Stimulated activated CD4-positive, alpha-beta T cell treated with anti-CD3 and anti-CD28 coated beads, Interleukin-12 subunit alpha, Interleukin-12 subunit beta, amount 100 ng/mL, for 48 hours (primary cell): Measurements from ENCODE around the gene BPGM.
"Not testable (repeated sequence)": the region's sequence is repeated elsewhere in the genome, so short reads cannot be mapped to it uniquely, and the experiment has no call there.

Experiments
- DNase-seq, 3 donors: peaks; one replicate each; pipeline ENCODE4 v3.0.0-alpha.2; 2020; ENCODE audit warnings: low read depth in 2 of 3, low spot score in 1 of 3

The BPGM gene

DNA sequence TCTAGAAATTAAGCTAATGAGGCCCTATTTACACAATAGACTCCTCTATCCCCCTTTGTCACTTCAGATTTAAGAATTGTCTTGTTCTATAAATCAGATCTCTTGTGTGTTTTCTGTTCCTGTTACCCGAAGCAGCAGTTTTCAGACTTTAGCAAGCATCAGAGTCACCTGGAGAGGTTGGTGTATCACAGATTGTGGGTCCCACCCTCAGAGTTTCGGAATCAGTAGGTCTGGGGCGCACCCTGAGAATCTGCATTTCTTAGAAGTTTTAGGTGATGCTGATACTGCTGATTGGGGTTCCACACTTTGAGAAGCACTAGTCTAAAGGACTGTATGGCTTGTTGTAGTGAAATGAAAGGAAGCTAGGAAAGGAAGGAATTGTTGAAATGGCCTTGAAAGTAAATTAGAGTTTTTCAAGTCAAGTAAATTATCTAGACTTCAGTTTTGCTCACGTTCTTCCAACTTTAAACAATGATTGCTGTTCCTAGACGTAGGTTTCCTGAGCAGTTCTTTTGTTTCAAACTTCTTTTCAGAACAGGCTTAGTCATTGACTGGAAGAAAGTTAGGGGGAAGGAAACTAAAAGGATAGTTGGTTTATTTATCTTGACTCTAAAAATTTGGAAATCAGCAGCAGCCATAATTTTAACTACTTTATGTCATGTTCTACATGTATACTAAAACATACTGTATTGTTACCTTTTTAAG lies 15.7 kb downstream of the BPGM start:
- DNase-seq: no peak

GRCh38 chr7:134662871-134663205 lies 16.2 kb downstream of the BPGM start:
- DNase-seq: no peak

DNA sequence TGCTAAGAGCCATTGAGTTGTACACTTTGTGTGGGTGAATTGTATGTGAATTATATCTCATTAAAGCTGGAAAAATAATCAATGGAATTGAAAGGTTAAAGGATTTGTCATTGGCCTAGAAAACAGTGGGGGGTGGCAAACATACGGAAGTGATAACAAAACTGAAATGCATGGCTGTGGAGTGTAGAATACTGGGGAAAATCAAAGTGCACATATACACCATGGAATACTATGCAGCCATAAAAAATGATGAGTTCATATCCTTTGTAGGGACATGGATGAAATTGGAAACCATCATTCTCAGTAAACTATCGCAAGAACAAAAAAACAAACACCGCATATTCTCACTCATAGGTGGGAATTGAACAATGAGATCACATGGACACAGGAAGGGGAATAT lies 18.4 kb downstream of the BPGM start:
- not testable (repeated sequence) for DNase-seq

DNA sequence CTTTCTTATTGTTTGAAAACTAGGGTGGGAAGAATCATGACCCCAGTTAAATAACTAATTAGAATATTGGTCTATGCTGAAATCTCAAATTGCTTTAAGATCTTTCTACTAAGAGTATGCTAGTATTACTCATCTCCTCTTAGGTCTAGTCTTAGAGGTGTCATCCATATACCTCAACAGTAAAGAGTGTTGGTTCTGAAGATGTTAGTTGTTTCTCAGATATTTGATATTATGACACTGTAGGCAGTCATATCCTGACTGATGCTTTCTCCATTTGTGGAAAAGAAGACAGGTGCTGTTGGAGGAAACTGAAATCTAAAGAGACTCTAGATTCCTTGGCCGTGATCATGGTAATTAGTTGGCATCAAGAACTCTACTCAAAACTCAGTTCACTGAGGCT lies 21.2 kb downstream of the BPGM start:
- no peak for DNase-seq

DNA sequence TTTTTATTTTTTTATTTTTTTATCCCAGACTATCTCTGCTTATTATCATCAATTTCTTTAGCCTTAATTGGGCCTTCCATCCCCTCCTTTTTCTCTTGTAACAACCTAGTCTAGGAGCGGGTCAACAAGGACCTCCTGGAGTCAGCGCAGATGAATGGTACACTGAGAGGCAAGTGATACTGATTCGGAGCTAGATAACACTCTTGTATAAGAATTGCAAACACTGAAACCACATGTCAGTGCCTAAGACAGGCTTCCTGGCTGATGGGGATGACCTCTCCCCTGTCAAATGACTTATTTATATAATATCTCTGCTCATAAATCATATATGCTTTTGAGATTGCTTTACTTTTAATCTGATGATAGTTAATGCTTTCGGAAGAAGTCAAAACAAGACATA lies 22.7 kb downstream of the BPGM start:
- DNase-seq: no peak

GRCh38 chr7:134669845-134670373 lies 23.3 kb downstream of the BPGM start:
- peak; percentile 54 to 67 (median 59) for DNase-seq

DNA sequence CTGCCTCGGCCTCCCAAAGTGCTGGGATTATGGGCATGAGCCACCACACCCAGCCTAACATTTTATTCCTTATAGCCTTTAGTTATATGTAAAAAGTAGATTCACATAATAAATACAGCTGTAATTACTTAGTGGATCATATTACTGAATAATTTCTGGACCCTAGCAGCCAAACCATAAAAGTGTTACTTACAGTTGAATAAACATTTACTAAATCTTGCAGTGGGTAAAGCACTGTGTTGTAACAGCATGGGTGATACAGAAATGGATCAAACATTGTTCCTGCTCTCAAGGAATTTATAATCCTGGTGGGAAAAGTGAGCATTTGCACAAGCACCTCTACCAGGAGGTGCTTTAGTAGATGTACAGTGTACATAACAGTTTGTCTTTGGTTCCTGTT lies 25.0 kb downstream of the BPGM start:
- no peak for DNase-seq

DNA sequence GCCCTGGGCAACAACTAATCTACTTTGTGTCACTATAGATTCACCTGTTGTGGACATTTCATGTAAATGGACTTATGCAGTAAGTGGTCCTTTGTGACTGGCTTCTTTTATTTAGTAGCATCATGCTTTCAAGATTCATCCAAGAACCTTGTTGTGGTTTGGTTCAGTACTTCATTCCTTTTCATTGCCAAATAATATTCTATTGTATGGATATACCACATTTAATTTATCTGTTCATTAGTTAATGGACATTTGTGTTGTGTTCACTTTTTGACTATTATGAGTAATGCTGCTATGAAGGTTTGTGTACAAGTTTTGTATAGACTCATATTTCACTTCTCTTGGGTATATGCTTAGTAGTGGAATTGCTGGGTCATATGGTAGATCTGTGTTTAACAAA lies 27.8 kb downstream of the BPGM start:
- DNase-seq: no peak

GRCh38 chr7:134676743-134677142 lies 30.1 kb downstream of the BPGM start:
- DNase-seq: no peak

GRCh38 chr7:134678115-134678514 lies 31.5 kb downstream of the BPGM start:
- no peak for DNase-seq

GRCh38 chr7:134679006-134679405 lies 32.4 kb downstream of the BPGM start:
- no peak for DNase-seq

DNA sequence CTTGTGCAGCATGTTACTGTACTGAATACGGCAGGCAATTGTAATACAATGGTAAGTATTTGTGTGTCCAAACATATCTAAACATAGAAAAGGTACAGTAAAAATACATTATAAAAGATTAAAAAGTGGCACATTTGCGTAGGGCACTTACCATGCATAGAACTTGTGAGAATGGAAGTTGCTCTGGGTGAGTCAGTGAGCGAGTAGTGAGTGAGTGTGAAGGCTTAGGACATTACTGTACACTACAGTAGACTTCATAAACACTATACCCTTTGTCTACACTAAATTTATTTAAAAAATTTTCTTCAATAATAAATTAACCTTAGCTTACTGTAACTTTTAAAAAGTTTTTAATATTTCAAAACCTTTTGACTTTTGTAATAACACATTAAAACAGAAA lies 37.5 kb downstream of the BPGM start:
- DNase-seq: no peak

DNA sequence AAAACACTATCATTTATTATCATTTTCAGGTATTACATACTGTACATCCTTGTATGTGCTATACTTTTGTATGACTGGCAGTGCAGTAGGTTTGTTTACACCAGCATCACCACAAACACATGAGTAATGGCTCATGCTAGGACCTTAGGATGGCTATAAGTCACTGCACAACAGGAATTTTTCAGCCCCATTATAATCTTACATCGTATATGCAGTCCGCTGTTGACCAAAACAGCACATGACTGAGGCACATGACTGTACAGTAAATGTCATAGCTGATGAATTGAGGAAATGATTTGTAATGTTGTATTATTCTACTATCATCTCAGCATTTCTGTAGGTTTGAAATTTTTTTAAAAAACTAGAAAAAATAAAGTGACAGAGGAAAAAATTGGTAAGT lies 38.6 kb downstream of the BPGM start:
- DNase-seq: no peak

DNA sequence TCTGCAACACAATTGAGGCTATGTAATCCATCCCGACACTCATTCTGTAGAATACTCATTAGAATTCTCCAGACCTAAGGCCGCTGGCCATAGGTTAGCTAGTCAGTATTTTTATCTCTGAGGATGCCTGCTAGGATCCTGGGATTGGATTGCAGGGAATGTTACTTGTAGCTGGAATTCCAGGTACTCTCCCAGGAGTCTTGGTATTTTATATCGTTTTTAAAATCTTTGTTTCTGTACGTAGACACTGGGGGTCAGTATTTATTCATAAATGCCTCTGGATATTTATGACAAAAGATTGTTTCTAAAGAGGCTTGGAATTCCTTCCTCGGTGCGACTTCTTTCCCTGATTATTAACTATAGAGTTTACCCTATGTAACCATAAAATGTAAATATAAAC lies 40.1 kb downstream of the BPGM start:
- no peak for DNase-seq

DNA sequence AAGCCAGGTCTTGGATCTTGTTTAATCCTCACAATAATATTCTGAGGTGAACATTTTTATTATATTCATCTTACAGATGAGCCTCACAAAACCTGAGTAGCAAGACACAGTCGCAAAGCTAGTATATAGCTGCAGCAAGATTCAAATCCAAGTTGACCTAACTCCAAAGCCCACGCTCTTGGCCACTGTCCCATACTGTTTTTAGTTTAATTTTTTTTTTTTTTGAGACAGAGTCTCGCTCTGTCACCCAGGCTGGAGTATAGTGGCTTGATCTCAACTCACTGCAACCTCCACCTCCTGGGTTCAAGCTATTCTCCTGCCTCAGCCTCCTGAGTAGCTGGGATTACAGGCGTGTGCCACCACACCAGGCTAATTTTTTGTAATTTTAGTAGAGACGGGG lies 42.9 kb downstream of the BPGM start:
- DNase-seq: not testable (repeated sequence)

- no peak for DNase-seq
These were observed 43.4 kb downstream of the BPGM start for GRCh38 chr7:134690016-134690415.

- no peak for DNase-seq
These were observed 44.2 kb downstream of the BPGM start for GRCh38 chr7:134690614-134691504.

GRCh38 chr7:134691546-134692343 lies 45.1 kb downstream of the BPGM start:
- no peak for DNase-seq

GRCh38 chr7:134692344-134692705 lies 45.7 kb downstream of the BPGM start:
- DNase-seq: no peak

DNA sequence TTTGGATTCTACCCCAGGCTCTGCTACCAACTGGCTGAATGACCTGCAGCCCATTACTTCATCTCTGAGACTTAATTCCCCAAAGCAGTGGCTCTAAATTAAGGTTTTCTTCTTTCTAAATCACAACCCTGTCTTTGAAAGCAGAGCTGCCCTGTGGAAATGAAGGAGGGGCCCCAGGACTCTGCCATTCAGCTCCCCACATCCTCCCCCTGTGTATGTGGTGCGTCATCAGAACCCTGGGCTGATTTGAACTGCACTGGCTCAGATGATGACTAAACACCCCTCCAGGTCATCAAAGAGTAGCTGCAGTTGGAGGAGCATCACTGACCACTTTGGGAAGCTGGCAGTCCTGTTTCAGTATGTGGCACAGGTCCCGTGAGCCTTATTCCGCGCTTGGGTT lies 46.6 kb downstream of the BPGM start:
- no peak for DNase-seq

GRCh38 chr7:134694299-134694698 lies 47.6 kb downstream of the BPGM start:
- DNase-seq: no peak

DNA sequence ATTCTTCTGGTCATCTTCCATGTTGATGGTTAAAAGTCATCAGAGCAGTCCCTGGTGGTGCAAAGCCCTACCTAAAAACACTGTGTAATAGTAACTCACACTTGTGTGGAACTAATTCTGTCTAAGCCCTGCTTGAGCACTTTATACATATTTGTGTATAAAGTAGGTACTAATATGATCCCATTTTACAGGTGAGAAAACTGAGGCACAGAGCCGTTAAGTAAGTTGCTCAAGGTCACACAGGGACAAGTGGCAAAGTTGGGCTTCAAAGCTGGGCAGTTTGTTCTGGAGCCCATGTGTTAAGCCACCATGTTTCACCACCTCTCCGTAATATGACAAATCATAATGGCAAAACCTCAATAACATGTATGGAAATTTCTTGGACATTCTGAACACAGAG lies 48.1 kb downstream of the BPGM start:
- DNase-seq: no peak
